ENCODE results near the gene OSGEP.

OSGEP gene

DNA sequence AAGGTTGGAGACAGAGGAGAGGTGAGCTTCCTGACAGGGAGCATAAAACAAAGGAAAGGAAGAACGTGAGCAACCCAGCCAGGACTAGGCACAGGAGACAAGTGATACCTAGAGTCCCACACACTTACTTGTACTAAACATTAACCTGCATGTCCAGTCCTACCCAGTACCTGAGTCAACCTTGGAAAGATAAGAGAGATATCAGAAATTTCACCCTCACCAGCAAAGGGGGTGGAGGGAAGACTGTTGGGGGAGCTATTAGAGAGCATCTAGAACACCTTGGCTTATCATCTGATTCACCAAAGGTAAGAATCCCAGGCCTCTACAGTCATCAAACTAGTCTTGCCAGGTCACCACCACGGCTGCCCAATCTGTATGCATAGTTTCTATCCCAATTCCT is 29.8 kb downstream of the OSGEP start:
- Histone ChIP-seq H3K4me3 (ENCODE audit: low read depth, low read length) (no peak overlapping the region), H3K9me3 (ENCODE audit: severe bottlenecking) (no peaks in the 10 kb centered on the region), H3K27me3 (ENCODE audit: insufficient read depth, low read depth, severe bottlenecking) (no peaks in the 10 kb centered on the region), H3K36me3 (no peaks in the 10 kb centered on the region), H3K27ac (no peak overlapping the region)
- no peak for DNase-seq
- TF ChIP-seq, protein P1, sequence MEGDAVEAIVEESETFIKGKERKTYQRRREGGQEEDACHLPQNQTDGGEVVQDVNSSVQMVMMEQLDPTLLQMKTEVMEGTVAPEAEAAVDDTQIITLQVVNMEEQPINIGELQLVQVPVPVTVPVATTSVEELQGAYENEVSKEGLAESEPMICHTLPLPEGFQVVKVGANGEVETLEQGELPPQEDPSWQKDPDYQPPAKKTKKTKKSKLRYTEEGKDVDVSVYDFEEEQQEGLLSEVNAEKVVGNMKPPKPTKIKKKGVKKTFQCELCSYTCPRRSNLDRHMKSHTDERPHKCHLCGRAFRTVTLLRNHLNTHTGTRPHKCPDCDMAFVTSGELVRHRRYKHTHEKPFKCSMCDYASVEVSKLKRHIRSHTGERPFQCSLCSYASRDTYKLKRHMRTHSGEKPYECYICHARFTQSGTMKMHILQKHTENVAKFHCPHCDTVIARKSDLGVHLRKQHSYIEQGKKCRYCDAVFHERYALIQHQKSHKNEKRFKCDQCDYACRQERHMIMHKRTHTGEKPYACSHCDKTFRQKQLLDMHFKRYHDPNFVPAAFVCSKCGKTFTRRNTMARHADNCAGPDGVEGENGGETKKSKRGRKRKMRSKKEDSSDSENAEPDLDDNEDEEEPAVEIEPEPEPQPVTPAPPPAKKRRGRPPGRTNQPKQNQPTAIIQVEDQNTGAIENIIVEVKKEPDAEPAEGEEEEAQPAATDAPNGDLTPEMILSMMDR (IDR thresholded peaks at IDR 0.05; ENCODE audit: low read depth, low read length): no peak

DNA sequence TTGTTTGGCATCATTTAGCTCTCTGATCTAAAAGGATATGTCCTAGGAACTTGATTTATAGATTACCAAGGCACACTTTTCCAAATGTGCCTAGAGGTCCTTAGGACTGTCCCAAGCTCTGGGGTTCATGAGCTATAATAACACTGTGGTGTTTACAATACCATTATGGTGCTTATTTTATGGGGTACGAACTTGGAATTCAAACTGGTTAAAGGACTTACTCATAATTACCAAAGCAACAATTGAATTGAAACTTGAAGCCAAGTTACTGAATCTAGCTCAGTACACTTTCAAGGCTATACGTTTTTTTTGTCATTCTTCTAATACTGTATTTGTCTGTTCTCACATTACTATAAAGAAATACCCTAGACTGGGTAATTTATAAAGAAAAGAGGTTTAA is 31.7 kb downstream of the OSGEP start:
- H3K27me3 ChIP-seq (ENCODE audit: insufficient read depth, low read depth, severe bottlenecking): no peaks in the 10 kb centered on the region
- H3K9me3 ChIP-seq (ENCODE audit: severe bottlenecking): no peaks in the 10 kb centered on the region
- H3K36me3 ChIP-seq: no peaks in the 10 kb centered on the region
- no peak overlapping the region for H3K4me3 ChIP-seq (ENCODE audit: low read depth, low read length)
- no peak for DNase-seq
- TF ChIP-seq, protein P1 (IDR thresholded peaks at IDR 0.05; ENCODE audit: low read depth, low read length): no peak
- H3K27ac ChIP-seq: no peak overlapping the region

DNA sequence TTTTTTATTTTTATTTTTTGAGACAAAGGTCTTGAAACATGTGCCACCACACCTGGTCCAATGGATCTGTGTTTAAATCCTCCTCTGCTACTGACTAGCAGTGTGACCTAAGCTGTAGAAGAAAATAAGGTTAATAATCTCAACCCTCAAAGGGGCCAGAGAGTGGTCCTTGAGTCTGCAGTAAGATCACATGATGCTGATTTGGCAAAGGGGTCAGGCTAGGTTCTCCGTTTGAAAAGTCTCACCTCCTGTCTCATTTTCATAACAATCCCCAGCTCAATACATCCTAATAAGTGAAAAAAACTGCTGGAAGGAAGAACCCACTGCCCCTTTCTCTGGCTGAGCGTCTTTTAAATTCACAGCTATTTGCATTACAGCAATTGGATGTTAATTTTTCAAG is 33.3 kb downstream of the OSGEP start:
- Histone ChIP-seq H3K27ac (no peak overlapping the region), H3K27me3 (ENCODE audit: insufficient read depth, low read depth, severe bottlenecking) (no peaks in the 10 kb centered on the region), H3K36me3 (no peaks in the 10 kb centered on the region), H3K4me3 (ENCODE audit: low read depth, low read length) (no peak overlapping the region), H3K9me3 (ENCODE audit: severe bottlenecking) (no peaks in the 10 kb centered on the region)
- no peak for DNase-seq
- TF ChIP-seq, protein P1 (IDR thresholded peaks at IDR 0.05; ENCODE audit: low read depth, low read length): no peak

DNA sequence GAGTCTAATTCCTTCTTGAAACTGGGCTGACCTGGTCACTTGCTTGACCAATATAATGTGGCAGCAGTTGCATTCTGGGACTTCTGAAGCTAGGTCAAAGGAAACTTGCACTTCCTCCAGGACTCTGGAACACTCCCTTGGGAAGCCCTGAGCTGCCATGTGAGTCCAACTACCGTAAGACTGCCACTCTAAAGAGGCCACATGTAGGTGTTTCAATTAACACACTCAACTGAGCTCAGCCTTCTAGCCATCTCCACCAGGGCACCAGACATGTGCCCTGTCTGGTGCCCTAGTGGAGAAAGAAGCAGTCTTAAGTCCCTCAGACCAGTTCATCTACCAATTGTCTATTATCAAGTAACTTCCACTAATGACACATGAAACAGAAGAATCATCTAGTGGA is 35.2 kb downstream of the OSGEP start:
- H3K4me3 ChIP-seq (ENCODE audit: low read depth, low read length): no peak overlapping the region
- DNase-seq: no peak

DNA sequence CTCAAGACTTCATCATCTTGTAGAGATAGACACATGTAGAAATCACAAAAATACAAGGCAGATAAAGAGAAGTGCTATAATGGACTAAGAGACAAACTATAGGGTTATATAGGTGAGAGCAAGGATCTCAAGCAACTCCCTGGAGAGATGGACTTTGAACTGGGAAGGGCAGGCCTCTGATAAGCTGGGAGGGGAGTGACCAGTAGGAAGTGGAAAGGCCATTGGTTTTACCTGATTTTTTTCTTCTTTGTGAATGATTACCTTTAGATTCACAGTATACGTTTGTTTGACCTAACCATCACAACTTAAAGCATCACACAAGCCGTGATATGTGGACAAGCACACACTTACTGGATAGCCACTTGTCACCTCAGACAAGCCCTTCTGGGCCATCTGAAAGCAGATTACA is 36.1 kb downstream of the OSGEP start:
- no peaks in the 10 kb centered on the region for H3K36me3 ChIP-seq
- no peaks in the 10 kb centered on the region for H3K27me3 ChIP-seq (ENCODE audit: insufficient read depth, low read depth, severe bottlenecking)
- TF ChIP-seq, protein P1 (IDR thresholded peaks at IDR 0.05; ENCODE audit: low read depth, low read length): no peak
- H3K4me3 ChIP-seq (ENCODE audit: low read depth, low read length): no peak overlapping the region
- no peaks in the 10 kb centered on the region for H3K9me3 ChIP-seq (ENCODE audit: severe bottlenecking)
- no peak overlapping the region for H3K27ac ChIP-seq
- no peak for DNase-seq

More for the DNA sequence above, 35.2 kb downstream of the OSGEP start:
- no peaks in the 10 kb centered on the region for H3K27me3 ChIP-seq (ENCODE audit: insufficient read depth, low read depth, severe bottlenecking)
- no peak overlapping the region for H3K27ac ChIP-seq
- H3K36me3 ChIP-seq: no peaks in the 10 kb centered on the region
- no peaks in the 10 kb centered on the region for H3K9me3 ChIP-seq (ENCODE audit: severe bottlenecking)
- TF ChIP-seq, protein P1 (IDR thresholded peaks at IDR 0.05; ENCODE audit: low read depth, low read length): no peak
